Retinal pigment epithelial cell (primary cell): ENCODE data around the gene KIF16B.

Experiments
- DNase-seq: peaks from one replicate; pipeline ENCODE4 v3.0.0-alpha.2; 2010; ENCODE audit warnings: low read depth
- H3K4me3 ChIP-seq: 2 replicates; pipeline ENCODE4 v1.5.1; 2011; ENCODE audit warnings: mild to moderate bottlenecking, low read length, control low read depth, moderate library complexity
- CTCF ChIP-seq: conservative IDR thresholded peaks from 2 replicates; pipeline ENCODE4 v1.5.1; 2011; ENCODE audit warnings: low read depth, low read length, control low read depth, inconsistent platforms

KIF16B gene

GRCh38 chr20:16515046-16515445 is 58.2 kb downstream of the KIF16B start:
- no peak overlapping the region for H3K4me3 ChIP-seq
- TF ChIP-seq CTCF, result no peak
- DNase-seq, result no peak

GRCh38 chr20:16514140-16514539 is 59.1 kb downstream of the KIF16B start:
- H3K4me3 ChIP-seq, result no peak overlapping the region
- no peak for TF ChIP-seq CTCF
- no peak for DNase-seq

GRCh38 chr20:16505894-16506293 is 67.4 kb downstream of the KIF16B start:
- no peak for DNase-seq
- TF ChIP-seq CTCF, result no peak

GRCh38 chr20:16501301-16501700 is 71.9 kb downstream of the KIF16B start:
- DNase-seq, result no peak
- no peak for TF ChIP-seq CTCF
- no peak overlapping the region for H3K4me3 ChIP-seq

More at GRCh38 chr20:16505894-16506293, 67.4 kb downstream of the KIF16B start:
- H3K4me3 ChIP-seq, result no peak overlapping the region

- no peak for DNase-seq
- no peak overlapping the region for H3K4me3 ChIP-seq
- TF ChIP-seq CTCF, result no peak
These were observed 73.1 kb downstream of the KIF16B start for GRCh38 chr20:16500197-16500596.

- H3K4me3 ChIP-seq, result no peak overlapping the region
- DNase-seq, result no peak
- no peak for TF ChIP-seq CTCF
These were observed 74.6 kb downstream of the KIF16B start for GRCh38 chr20:16498526-16499253.

- no peak for DNase-seq
- TF ChIP-seq CTCF, result no peak
- H3K4me3 ChIP-seq, result no peak overlapping the region
These were observed 75.4 kb downstream of the KIF16B start for GRCh38 chr20:16497896-16498295.
